ENCODE measurements around the gene WDR33. TPM values are rescaled to one million over a fixed set of nuclear protein-coding genes. Genes with fewer than 3 reads are reported as not detected.

Gene WDR33
- total RNA-seq, 2 experiments from 2014 or later = 70.7 to 96.6 TPM

- ChIA-PET CTCF (ENCODE audit: unreplicated experiment) (interaction anchor here (0.5 kb wide), 1 partner anchor 83 kb away, joined by 3 read pairs; no protein-coding TSS in a partner anchor), POLR2A (no interaction called here)
- Histone ChIP-seq H3K4me2 (ENCODE audit: low read length) (no peak overlapping the region), H4K20me1 (ENCODE audit: insufficient read depth, low read length) (no peaks in the 10 kb centered on the region), H3K9me3 (ENCODE audit: low read length) (no peaks in the 10 kb centered on the region), H3K9me2 (ENCODE audit: insufficient read depth, low read length) (no peaks in the 10 kb centered on the region), H3K79me2 (ENCODE audit: insufficient read depth, low read depth, low read length) (no peaks in the 10 kb centered on the region), H2AFZ (ENCODE audit: low read length) (no peak overlapping the region), H3K4me1 (ENCODE audit: insufficient read depth, low read length, poor library complexity, severe bottlenecking) (no peaks in the 10 kb centered on the region), H3K36me3 (ENCODE audit: insufficient read depth, low read length) (peaks cover 91% of the 10 kb centered on the region), H3K27ac (ENCODE audit: low read depth, low read length, poor library complexity, severe bottlenecking) (no peak overlapping the region), H3K4me3 (ENCODE audit: low read depth, low read length, poor library complexity, severe bottlenecking) (no peak overlapping the region)
- intact Hi-C loops (cut with micrococcal nuclease; ENCODE audit: unreplicated experiment) = no loop called here
- TF ChIP-seq EZH2phosphoT487 (IDR thresholded peaks at IDR 0.05; ENCODE audit: borderline replicate concordance, low read depth, low read length) = no peak
- TF ChIP-seq CTCF (conservative IDR thresholded peaks at IDR 0.05; ENCODE audit: low read length) = no peak
- no TSS peak for BruUV-seq (replicated peaks)
- no peak for DNase-seq (ENCODE audit: low spot score)
Observed at GRCh38 chr2:127762441-127762840, 48.5 kb downstream of the WDR33 start.

- TF ChIP-seq EZH2phosphoT487 (IDR thresholded peaks at IDR 0.05; ENCODE audit: borderline replicate concordance, low read depth, low read length) (no peak), CTCF (conservative IDR thresholded peaks at IDR 0.05; ENCODE audit: low read length) (no peak)
- ChIA-PET POLR2A (interaction anchor here (1.0 to 1.3 kb wide), 2 partner anchors 9 to 11 kb away, joined by 3 to 4 read pairs; no protein-coding TSS in a partner anchor), CTCF (ENCODE audit: unreplicated experiment) (no interaction called here)
- Histone ChIP-seq H4K20me1 (ENCODE audit: insufficient read depth, low read length) (no peaks in the 10 kb centered on the region), H2AFZ (ENCODE audit: low read length) (no peak overlapping the region), H3K9me2 (ENCODE audit: insufficient read depth, low read length) (no peaks in the 10 kb centered on the region), H3K9me3 (ENCODE audit: low read length) (no peaks in the 10 kb centered on the region), H3K4me3 (ENCODE audit: low read depth, low read length, poor library complexity, severe bottlenecking) (no peak overlapping the region), H3K36me3 (ENCODE audit: insufficient read depth, low read length) (peaks cover 93% of the 10 kb centered on the region), H3K4me2 (ENCODE audit: low read length) (no peak overlapping the region), H3K27ac (ENCODE audit: low read depth, low read length, poor library complexity, severe bottlenecking) (no peak overlapping the region), H3K79me2 (ENCODE audit: insufficient read depth, low read depth, low read length) (no peaks in the 10 kb centered on the region), H3K4me1 (ENCODE audit: insufficient read depth, low read length, poor library complexity, severe bottlenecking) (no peaks in the 10 kb centered on the region)
- DNase-seq (ENCODE audit: low spot score) = no peak
- BruUV-seq (replicated peaks) = no TSS peak
- intact Hi-C loops (cut with micrococcal nuclease; ENCODE audit: unreplicated experiment) = no loop called here
Observed at GRCh38 chr2:127759931-127760330, 51.0 kb downstream of the WDR33 start.

GRCh38 chr2:127754186-127754585 is 56.8 kb downstream of the WDR33 start:
- Histone ChIP-seq H4K20me1 (ENCODE audit: insufficient read depth, low read length) (no peaks in the 10 kb centered on the region), H2AFZ (ENCODE audit: low read length) (no peak overlapping the region), H3K4me1 (ENCODE audit: insufficient read depth, low read length, poor library complexity, severe bottlenecking) (peaks cover 13% of the 10 kb centered on the region), H3K79me2 (ENCODE audit: insufficient read depth, low read depth, low read length) (no peaks in the 10 kb centered on the region), H3K36me3 (ENCODE audit: insufficient read depth, low read length) (peaks cover 81% of the 10 kb centered on the region), H3K9me3 (ENCODE audit: low read length) (no peaks in the 10 kb centered on the region), H3K4me3 (ENCODE audit: low read depth, low read length, poor library complexity, severe bottlenecking) (no peak overlapping the region), H3K27ac (ENCODE audit: low read depth, low read length, poor library complexity, severe bottlenecking) (no peak overlapping the region), H3K9me2 (ENCODE audit: insufficient read depth, low read length) (no peaks in the 10 kb centered on the region), H3K4me2 (ENCODE audit: low read length) (no peak overlapping the region)
- TF ChIP-seq EZH2phosphoT487 (IDR thresholded peaks at IDR 0.05; ENCODE audit: borderline replicate concordance, low read depth, low read length) (no peak), CTCF (conservative IDR thresholded peaks at IDR 0.05; ENCODE audit: low read length) (no peak)
- intact Hi-C loops (cut with micrococcal nuclease; ENCODE audit: unreplicated experiment) = no loop called here
- BruUV-seq (replicated peaks) = no TSS peak
- POLR2A ChIA-PET = interaction anchor here (0.6 to 1.3 kb wide), 7 partner anchors 10 to 449 kb away, joined by 3 to 5 read pairs (median 3); partner anchors contain the start of gene SFT2D3
- CTCF ChIA-PET (ENCODE audit: unreplicated experiment) = no interaction called here
- DNase-seq (ENCODE audit: low spot score) = no peak

Measured in OCI-LY7 (cell line).